ENCODE data around the gene C14orf93. TPM values are rescaled to one million over a fixed set of nuclear protein-coding genes. Genes with fewer than 3 reads are reported as not detected.

Gene C14orf93
- polyA plus RNA-seq, 3 donors: 18.5 to 24.4 (median 19.0) TPM

DNA sequence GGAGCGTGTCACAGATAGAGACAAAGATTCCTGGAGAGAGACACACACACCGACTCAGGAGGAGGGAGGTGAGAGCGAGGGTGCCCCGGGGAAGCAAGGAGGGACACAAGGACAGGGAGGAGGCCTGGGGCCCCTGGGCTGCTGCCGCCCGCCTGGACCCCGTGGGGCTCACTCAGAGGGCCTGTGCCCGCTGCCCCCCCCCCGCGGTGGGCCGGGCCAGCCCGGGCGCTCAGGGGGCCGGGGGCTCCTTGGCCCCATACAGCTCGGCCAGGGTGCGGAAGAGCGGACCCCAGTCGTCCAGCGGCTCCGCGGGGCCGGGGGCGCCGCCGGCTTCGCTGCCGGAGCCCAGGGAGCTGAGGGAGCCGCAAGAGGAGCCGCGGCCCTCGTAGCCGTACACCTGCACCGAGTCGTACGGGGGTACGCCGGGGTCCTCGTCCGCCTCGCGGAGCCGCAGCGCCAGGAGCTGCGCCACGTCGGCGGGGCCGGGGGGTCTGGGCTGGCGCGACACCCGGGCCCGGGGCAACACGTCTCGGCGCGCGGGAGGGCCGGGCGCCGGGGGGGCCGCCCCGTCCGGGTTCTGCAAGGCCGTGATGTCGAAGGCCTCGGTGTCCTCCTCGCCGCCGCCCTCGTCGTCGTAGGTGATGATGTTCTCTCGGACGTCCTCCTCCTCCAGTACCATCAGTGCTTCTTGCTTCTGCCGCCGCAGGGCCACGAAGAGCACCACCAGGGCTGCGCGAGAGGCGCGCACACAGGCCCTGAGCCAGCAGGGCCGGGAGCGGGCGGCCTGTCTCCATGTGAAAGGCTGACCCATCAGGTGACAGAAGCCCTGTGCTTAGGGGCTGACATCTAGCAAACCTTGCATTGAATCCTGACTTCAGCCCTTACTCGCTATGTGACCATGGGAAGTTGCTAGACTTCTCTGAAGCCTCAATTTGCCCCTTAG is 38.1 kb upstream of the C14orf93 start:
- no peak for DNase-seq (ENCODE audit: extremely low read depth in 1 of 11, low read depth in 9 of 11, low spot score in 4 of 11)

GRCh38 chr14:23047034-23047634 is 37.2 kb upstream of the C14orf93 start:
- no peak for DNase-seq (ENCODE audit: extremely low read depth in 1 of 11, low read depth in 9 of 11, low spot score in 4 of 11)

GRCh38 chr14:23045419-23046357 is 35.7 kb upstream of the C14orf93 start:
- no peak for DNase-seq (ENCODE audit: extremely low read depth in 1 of 11, low read depth in 9 of 11, low spot score in 4 of 11)

GRCh38 chr14:23044840-23045239 is 34.9 kb upstream of the C14orf93 start:
- DNase-seq (ENCODE audit: extremely low read depth in 1 of 11, low read depth in 9 of 11, low spot score in 4 of 11): no peak

GRCh38 chr14:23043754-23044153 is 33.8 kb upstream of the C14orf93 start:
- no peak for DNase-seq (ENCODE audit: extremely low read depth in 1 of 11, low read depth in 9 of 11, low spot score in 4 of 11)

DNA sequence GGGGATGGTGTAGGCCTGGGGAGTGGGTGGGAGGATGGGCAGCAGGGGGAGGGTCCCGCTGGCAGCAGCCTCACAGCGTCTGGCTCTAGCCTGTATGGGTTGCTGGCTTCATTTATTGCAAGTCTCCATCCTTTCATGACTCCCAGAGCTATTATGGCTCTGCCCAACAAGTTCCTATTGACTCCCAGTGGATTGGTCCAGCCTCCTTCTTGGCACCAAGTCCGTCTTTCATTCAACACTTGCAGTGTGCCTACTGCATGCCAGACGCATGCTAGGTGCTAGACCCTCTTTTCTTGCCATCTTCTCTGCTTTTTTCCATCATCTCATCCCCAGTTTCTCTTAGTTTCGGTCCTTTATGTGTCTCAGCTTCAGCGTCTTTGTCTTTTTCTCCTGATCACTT is 33.2 kb upstream of the C14orf93 start:
- no peak for DNase-seq (ENCODE audit: extremely low read depth in 1 of 11, low read depth in 9 of 11, low spot score in 4 of 11)

DNA sequence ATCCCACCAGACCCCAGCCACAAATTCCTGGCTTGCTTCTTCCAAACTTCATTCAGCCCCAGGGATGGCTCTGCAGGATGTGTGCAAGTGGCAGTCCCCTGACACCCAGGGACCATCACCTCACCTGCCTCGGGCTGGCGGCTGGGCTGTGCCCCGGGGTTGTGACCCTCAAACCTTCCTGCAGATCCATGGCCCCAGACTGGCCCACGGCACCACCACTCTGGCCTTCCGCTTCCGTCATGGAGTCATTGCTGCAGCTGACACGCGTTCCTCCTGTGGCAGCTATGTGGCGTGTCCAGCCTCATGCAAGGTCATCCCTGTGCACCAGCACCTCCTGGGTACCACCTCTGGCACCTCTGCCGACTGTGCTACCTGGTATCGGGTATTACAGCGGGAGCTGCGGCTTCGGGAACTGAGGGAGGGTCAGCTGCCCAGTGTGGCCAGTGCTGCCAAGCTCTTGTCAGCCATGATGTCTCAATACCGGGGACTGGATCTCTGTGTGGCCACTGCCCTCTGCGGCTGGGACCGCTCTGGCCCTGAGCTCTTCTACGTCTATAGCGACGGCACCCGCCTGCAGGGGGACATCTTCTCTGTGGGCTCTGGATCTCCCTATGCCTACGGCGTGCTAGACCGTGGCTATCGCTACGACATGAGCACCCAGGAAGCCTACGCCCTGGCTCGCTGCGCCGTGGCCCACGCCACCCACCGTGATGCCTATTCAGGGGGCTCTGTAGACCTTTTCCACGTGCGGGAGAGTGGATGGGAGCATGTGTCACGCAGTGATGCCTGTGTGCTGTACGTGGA is 32.4 kb upstream of the C14orf93 start, which contains the start of gene PSMB11:
TSS of gene PSMB11 (plus strand) at position 51 of the 804 bp plus-strand sequence. CDS start at position 65, 14 bp downstream.
- DNase-seq (ENCODE audit: extremely low read depth in 1 of 11, low read depth in 9 of 11, low spot score in 4 of 11): no peak

DNA sequence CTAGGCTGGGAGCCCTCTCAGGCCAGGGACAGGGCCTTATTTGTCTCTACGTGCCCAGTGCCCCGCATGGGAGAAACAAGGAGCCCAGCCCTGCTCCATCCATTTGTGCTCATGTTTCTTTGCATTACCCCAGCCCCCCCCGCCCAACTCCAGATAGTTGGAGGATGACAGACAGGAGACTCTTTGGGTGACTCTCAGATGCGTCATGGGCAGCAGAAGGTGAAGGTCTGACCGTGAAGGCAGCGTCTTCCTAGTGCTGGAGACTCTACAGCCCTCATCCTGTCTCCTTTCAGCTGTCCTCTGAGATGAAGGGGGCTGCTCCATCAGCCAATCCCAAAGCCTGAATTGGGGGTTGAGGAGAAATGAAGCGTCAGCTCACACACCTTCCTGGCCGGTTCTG is 31.8 kb upstream of the C14orf93 start:
- DNase-seq (ENCODE audit: extremely low read depth in 1 of 11, low read depth in 9 of 11, low spot score in 4 of 11): no peak

DNA sequence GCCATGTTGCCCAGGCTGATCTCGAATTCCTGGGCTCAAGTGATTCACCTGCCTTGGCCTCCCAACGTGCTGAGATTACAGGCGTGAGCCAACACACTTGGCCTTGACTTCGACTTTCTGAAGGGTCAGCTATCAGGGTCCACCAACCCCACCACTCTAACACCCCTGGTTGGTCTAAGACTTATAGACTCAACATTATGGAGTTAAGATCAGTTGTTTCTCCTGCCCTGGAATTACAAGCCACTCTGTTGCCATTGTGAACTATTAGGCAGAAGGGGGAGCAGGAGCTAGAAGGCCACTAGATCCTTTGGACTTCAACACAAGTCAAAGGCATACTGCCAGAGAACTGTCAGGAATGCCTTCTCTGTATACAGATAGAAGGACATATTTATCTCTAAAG is 30.2 kb upstream of the C14orf93 start:
- no peak for DNase-seq (ENCODE audit: extremely low read depth in 1 of 11, low read depth in 9 of 11, low spot score in 4 of 11)

- DNase-seq (ENCODE audit: extremely low read depth in 1 of 11, low read depth in 9 of 11, low spot score in 4 of 11): no peak
These were observed 25.6 kb upstream of the C14orf93 start for GRCh38 chr14:23035303-23036144.

DNA sequence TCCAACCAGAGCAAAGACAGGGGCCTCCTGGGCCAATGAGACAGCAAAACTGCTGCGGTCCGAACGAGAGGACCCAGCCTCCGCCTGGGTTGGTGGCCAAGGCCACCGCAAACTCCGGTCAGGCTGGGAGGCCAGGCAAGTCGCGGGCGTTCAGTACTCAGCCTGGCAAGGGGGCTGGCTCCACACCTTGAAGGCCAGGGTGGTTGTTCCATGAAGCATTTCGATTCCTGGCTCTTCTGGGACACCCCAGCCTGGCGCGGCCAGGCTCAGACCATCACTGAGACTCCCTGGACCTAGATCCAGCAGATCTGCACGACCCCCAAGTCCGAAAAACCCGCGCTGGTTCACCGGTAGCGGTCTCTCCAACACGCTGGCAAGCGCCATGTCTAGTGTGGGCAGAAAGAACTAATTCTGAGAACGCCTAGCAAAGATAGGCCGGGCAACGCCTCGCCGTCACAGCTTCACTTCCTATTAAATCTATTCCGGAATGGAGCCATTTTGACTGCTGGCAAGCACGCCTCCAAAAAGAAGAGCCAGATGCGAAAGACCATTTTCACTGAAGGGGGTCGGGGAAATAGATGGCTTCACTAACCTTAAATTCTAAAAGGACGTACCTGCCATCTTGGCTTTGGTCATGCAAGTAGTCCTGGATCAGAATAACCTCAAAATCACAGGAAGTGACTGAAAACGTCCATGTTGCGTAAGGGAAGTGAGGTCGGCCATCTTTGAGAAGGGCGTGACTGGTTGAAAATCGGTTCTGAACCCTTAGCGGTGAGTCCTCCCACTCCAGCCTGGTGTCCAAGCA is 24.8 kb upstream of the C14orf93 start, which contains the start of gene PSMB5:
TSS of gene PSMB5 (minus strand) at position 403 of the 805 bp plus-strand sequence. CDS start at position 384, 19 bp downstream.
- DNase-seq (ENCODE audit: extremely low read depth in 1 of 11, low read depth in 9 of 11, low spot score in 4 of 11): peak; percentile 81 to 98 (median 93)

- DNase-seq (ENCODE audit: extremely low read depth in 1 of 11, low read depth in 9 of 11, low spot score in 4 of 11): no peak
These were observed 24.0 kb upstream of the C14orf93 start for GRCh38 chr14:23033801-23034497.

DNA sequence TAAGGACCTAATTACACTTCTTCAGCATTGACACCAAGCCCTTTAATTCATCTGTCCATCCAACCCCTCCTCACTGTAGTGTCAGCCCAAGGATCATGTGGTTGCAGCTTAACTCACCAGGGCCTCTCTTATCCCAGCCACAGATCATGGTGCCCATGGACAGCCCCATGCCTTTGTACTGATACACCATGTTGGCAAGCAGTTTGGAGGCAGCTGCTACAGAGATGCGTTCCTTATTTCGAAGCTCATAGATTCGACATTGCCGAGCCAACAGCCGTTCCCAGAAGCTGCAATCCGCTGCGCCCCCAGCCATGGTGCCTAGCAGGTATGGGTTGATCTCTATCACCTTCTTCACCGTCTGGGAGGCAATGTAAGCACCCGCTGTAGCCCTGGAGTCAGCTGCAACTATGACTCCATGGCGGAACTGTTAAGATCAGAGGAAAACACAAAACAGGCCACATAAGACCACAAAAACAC is 23.3 kb upstream of the C14orf93 start:
- no peak for DNase-seq (ENCODE audit: extremely low read depth in 1 of 11, low read depth in 9 of 11, low spot score in 4 of 11)

DNA sequence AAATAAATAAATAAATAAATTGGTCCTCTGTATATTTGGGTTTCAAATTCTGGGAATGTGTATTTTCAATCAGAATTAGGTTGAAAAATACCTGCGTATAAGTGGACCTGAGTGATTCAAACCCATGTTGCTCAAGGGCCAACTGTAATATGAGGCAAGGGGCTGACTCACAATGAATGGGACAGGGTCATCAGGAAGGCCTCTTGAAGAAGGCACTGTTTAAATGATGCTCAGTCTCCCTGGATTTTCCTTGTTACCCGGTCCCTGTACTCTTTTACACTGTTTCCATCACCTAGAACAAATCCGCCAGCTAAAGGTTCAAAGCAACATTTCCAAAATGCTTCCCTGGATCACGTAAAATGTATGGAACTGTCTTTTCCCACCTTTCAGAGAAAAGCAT is 21.0 kb upstream of the C14orf93 start:
- DNase-seq (ENCODE audit: extremely low read depth in 1 of 11, low read depth in 9 of 11, low spot score in 4 of 11): no peak

DNA sequence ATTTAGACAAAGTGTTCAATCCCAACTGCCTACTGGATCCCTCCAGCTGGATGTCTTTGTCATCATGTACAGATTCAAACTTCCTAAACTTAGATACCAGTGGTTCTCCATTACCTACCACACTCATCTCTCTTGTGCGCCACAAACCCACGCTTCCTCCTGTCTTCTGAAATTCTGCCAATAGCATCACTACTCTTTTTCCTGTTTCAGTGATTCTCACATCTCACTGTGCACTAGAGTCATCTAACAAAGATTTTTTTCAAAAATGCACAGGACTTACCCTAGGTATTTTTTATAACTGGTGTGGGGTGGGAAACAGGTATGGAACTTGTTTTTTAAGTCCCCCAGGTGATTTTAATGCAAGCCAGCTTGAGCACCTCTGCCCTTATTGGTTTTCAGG is 18.9 kb upstream of the C14orf93 start:
- no peak for DNase-seq (ENCODE audit: extremely low read depth in 1 of 11, low read depth in 9 of 11, low spot score in 4 of 11)
